T-helper 2 cell (primary cell): ENCODE measurements around the gene HS1BP3.

ENCODE experiments used
- DNase-seq, 5 experiments: peaks; one replicate each; pipeline versions ENCODE4 v3.0.0 to v3.0.0-alpha.2; 2012 to 2022

HS1BP3 gene

GRCh38 chr2:20629181-20629580, 21.7 kb downstream of the HS1BP3 start:
- DNase-seq, result no peak

- no peak for DNase-seq
Measured at GRCh38 chr2:20627712-20628380, 23.1 kb downstream of the HS1BP3 start.

- no peak for DNase-seq
Measured at GRCh38 chr2:20626698-20627513, 24.0 kb downstream of the HS1BP3 start.

- no peak for DNase-seq
Measured at GRCh38 chr2:20626392-20626697, 24.6 kb downstream of the HS1BP3 start.

- no peak for DNase-seq
Measured at GRCh38 chr2:20625491-20626391, 25.2 kb downstream of the HS1BP3 start.

- no peak for DNase-seq
Measured at GRCh38 chr2:20624884-20625485, 25.9 kb downstream of the HS1BP3 start.

GRCh38 chr2:20624156-20624883, 26.6 kb downstream of the HS1BP3 start:
- DNase-seq, result no peak

GRCh38 chr2:20623741-20624155, 27.1 kb downstream of the HS1BP3 start:
- no peak for DNase-seq

- DNase-seq, result no peak
Measured at GRCh38 chr2:20623241-20623640, 27.7 kb downstream of the HS1BP3 start.

GRCh38 chr2:20622731-20623130, 28.2 kb downstream of the HS1BP3 start:
- DNase-seq, result no peak

GRCh38 chr2:20622296-20622686, 28.6 kb downstream of the HS1BP3 start:
- no peak for DNase-seq

GRCh38 chr2:20621366-20622295, 29.3 kb downstream of the HS1BP3 start:
- no peak for DNase-seq

- DNase-seq, result no peak
Measured at GRCh38 chr2:20620696-20621365, 30.1 kb downstream of the HS1BP3 start.

- DNase-seq, result no peak
Measured at GRCh38 chr2:20620271-20620681, 30.6 kb downstream of the HS1BP3 start.

GRCh38 chr2:20619624-20620024, 31.3 kb downstream of the HS1BP3 start:
- DNase-seq, result no peak

GRCh38 chr2:20618886-20619521, 31.9 kb downstream of the HS1BP3 start:
- no peak for DNase-seq

- DNase-seq, result no peak
Measured at GRCh38 chr2:20618468-20618885, 32.4 kb downstream of the HS1BP3 start.

- DNase-seq, result no peak
Measured at GRCh38 chr2:20617892-20618467, 32.9 kb downstream of the HS1BP3 start.

GRCh38 chr2:20617081-20617575, 33.8 kb downstream of the HS1BP3 start:
- DNase-seq, result no peak
